H1 (cell line): Measurements from ENCODE around the gene C3orf18. TPM values are rescaled to one million over a fixed set of nuclear protein-coding genes. Genes with fewer than 3 reads are reported as not detected.

ENCODE experiments used
- CTCF ChIA-PET: fragments of 300-600 bp; sonication (Branson Sonifier 250); formaldehyde crosslinking; loops from one replicate; lab custom pipeline; 2021; ENCODE audit not compliant: partially characterized antibody; lab: Charles Lee
- POLR2A ChIA-PET: fragments of 300-600 bp; sonication (Branson Sonifier 250); formaldehyde crosslinking; loops from one replicate; lab custom pipeline; 2021; ENCODE audit warnings: inconsistent platforms; ENCODE audit not compliant: partially characterized antibody; lab: Charles Lee
- DNase-seq, 2 experiments: peaks; one replicate each; pipeline versions ENCODE4 v3.0.0 to v3.0.0-alpha.2; 2010 to 2022; ENCODE audit warnings: low spot score in 2 of 2, low read depth in 1 of 2, mixed read lengths in 1 of 2
- FAIRE-seq: peaks from 2 replicates; lab custom pipeline; 2011; peaks lifted over from hg19 to GRCh38; lab: Jason Lieb, UNC
- H2AFZ ChIP-seq: 2 replicates; pipeline ENCODE4 v1.8.1; 2012; ENCODE audit warnings: low read length, inconsistent platforms
- H2AK5ac ChIP-seq: 2 replicates; pipeline ENCODE4 v1.6.1; 2013; ENCODE audit warnings: low read depth, low read length
- H2BK120ac ChIP-seq: replicated peaks from 2 replicates; pipeline ENCODE3; 2013; ENCODE audit warnings: low read depth, low read length, inconsistent platforms
- H2BK12ac ChIP-seq: 2 replicates; pipeline ENCODE4 v1.6.1; 2013; ENCODE audit warnings: low read depth, low read length
- H2BK15ac ChIP-seq: 2 replicates; pipeline ENCODE4 v1.6.1; 2013; ENCODE audit warnings: low read length
- H2BK20ac ChIP-seq: 2 replicates; pipeline ENCODE4 v1.6.1; 2013; ENCODE audit warnings: low read length
- H2BK5ac ChIP-seq: 2 replicates; pipeline ENCODE4 v1.6.1; 2013; ENCODE audit warnings: low read depth, low read length
- H3K14ac ChIP-seq: 2 replicates; pipeline ENCODE4 v1.6.1; 2013; ENCODE audit warnings: inconsistent platforms; ENCODE audit not compliant: insufficient read length
- H3K18ac ChIP-seq: 2 replicates; pipeline ENCODE4 v1.6.1; 2013; ENCODE audit warnings: low read length; ENCODE audit errors: extremely low read depth
- H3K23ac ChIP-seq: 2 replicates; pipeline ENCODE4 v1.6.1; 2013; ENCODE audit warnings: inconsistent platforms; ENCODE audit not compliant: insufficient read length
- H3K23me2 ChIP-seq: 2 replicates; pipeline ENCODE4 v1.6.1; 2013; ENCODE audit warnings: low read depth, low read length
- H3K27ac ChIP-seq: 2 replicates; pipeline ENCODE4 v1.6.1; 2011; ENCODE audit warnings: low read depth, low read length, inconsistent platforms
- H3K27me3 ChIP-seq, 4 experiments: replicated peaks in 1 of 4; 1 replicate in 1 of 4; 2 replicates in 3 of 4; pipeline versions ENCODE4 v1.6.1 to v1.8.1; 2011 to 2013; ENCODE audit warnings: low read length in 3 of 4, mild to moderate bottlenecking in 3 of 4, inconsistent platforms in 2 of 4, mixed read lengths in 2 of 4, moderate library complexity in 1 of 4; ENCODE audit not compliant: control insufficient read depth in 3 of 4, insufficient read depth in 3 of 4; ENCODE audit errors: extremely low read depth in 1 of 4
- H3K36me3 ChIP-seq, 4 experiments: 2 replicates each; pipeline versions ENCODE4 v1.6.1 to v1.8.1; 2011 to 2013; ENCODE audit warnings: mild to moderate bottlenecking in 4 of 4, low read length in 3 of 4, moderate library complexity in 2 of 4, control low read depth in 1 of 4, inconsistent platforms in 1 of 4; ENCODE audit not compliant: insufficient read depth in 4 of 4, control insufficient read depth in 2 of 4
- H3K4ac ChIP-seq: replicated peaks from 2 replicates; pipeline ENCODE3; 2013; ENCODE audit warnings: low read length, low read depth, mixed read lengths, inconsistent platforms; ENCODE audit not compliant: insufficient read length
- H3K4me1 ChIP-seq, 4 experiments: replicated peaks in 1 of 4; 1 replicate in 1 of 4; 2 replicates in 3 of 4; pipeline versions ENCODE4 v1.6.1 to v1.8.1; 2011 to 2013; ENCODE audit warnings: low read length in 3 of 4, inconsistent platforms in 2 of 4, mixed read lengths in 1 of 4; ENCODE audit not compliant: insufficient read depth in 4 of 4, control insufficient read depth in 3 of 4
- H3K4me2 ChIP-seq, 2 experiments: 2 replicates each; pipeline versions ENCODE4 v1.6.1 to v1.8.1; 2011 to 2013; ENCODE audit warnings: low read depth in 2 of 2, low read length in 2 of 2, control low read depth in 1 of 2, inconsistent platforms in 1 of 2, mild to moderate bottlenecking in 1 of 2; ENCODE audit not compliant: insufficient read depth in 1 of 2
- H3K4me3 ChIP-seq, 4 experiments: fragments of 200-600, 300-600 bp in 1 of 4; sonication (generic), shearing (Covaris generic), sonication (Bioruptor Twin) in 1 of 4; 2 replicates each; pipeline versions ENCODE4 v1.5.1 to v1.8.1; 2011 to 2016; ENCODE audit warnings: low read length in 4 of 4, low read depth in 3 of 4, control low read depth in 2 of 4, inconsistent platforms in 2 of 4, mild to moderate bottlenecking in 2 of 4, mixed read lengths in 1 of 4, moderate library complexity in 1 of 4; ENCODE audit not compliant: insufficient read depth in 2 of 4; ENCODE audit errors: extremely low read depth in 1 of 4
- H3K56ac ChIP-seq: replicated peaks from 2 replicates; pipeline ENCODE3; 2013; ENCODE audit warnings: low read depth, mild to moderate bottlenecking, mixed read lengths, low read length, inconsistent platforms; ENCODE audit not compliant: insufficient read length
- H3K79me1 ChIP-seq: 2 replicates; pipeline ENCODE4 v1.6.1; 2013; ENCODE audit warnings: low read depth, low read length, control low read depth
- H3K79me2 ChIP-seq, 2 experiments: 2 replicates each; pipeline versions ENCODE4 v1.6.1 to v1.8.1; 2012 to 2013; ENCODE audit warnings: low read length in 2 of 2, mild to moderate bottlenecking in 2 of 2, inconsistent platforms in 1 of 2; ENCODE audit not compliant: insufficient read depth in 2 of 2, control insufficient read depth in 1 of 2
- H3K9ac ChIP-seq, 4 experiments: replicated peaks in 1 of 4; 1 replicate in 1 of 4; 2 replicates in 3 of 4; pipeline versions ENCODE4 v1.6.1 to v1.8.1; 2011 to 2013; ENCODE audit warnings: low read depth in 3 of 4, low read length in 3 of 4, control low read depth in 2 of 4, mild to moderate bottlenecking in 2 of 4, moderate library complexity in 2 of 4, inconsistent platforms in 1 of 4; ENCODE audit errors: extremely low read depth in 1 of 4
- H3K9me3 ChIP-seq, 2 experiments: 2 replicates each; pipeline versions ENCODE4 v1.6.1 to v1.8.1; 2012 to 2013; ENCODE audit warnings: mild to moderate bottlenecking in 2 of 2, moderate library complexity in 2 of 2, control low read depth in 1 of 2, inconsistent platforms in 1 of 2, low read depth in 1 of 2, low read length in 1 of 2, mixed read lengths in 1 of 2; ENCODE audit not compliant: insufficient read depth in 2 of 2
- H4K20me1 ChIP-seq, 2 experiments: replicated peaks in 1 of 2; 2 replicates each; pipeline versions ENCODE3 to v1.8.1; 2011 to 2013; ENCODE audit warnings: inconsistent platforms in 2 of 2, low read length in 2 of 2, mild to moderate bottlenecking in 1 of 2; ENCODE audit not compliant: insufficient read depth in 2 of 2, control insufficient read depth in 1 of 2
- H4K5ac ChIP-seq: 2 replicates; pipeline ENCODE4 v1.6.1; 2013; ENCODE audit warnings: low read length, low read depth, mixed read lengths, inconsistent platforms; ENCODE audit not compliant: insufficient read length
- H4K8ac ChIP-seq: 2 replicates; pipeline ENCODE4 v1.8.0; 2013; ENCODE audit warnings: mild to moderate bottlenecking, moderate library complexity, low read length, inconsistent platforms; ENCODE audit not compliant: insufficient read depth; ENCODE audit errors: extremely low read depth
- H4K91ac ChIP-seq: replicated peaks from 2 replicates; pipeline ENCODE3; 2013; ENCODE audit warnings: low read length, mixed read lengths, inconsistent platforms; ENCODE audit not compliant: insufficient read length
- ASH2L ChIP-seq: fragments of 200-600, 300-600 bp; sonication (generic); IDR thresholded peaks from one replicate; pipeline ENCODE4 v1.7.1; 2017; ENCODE audit warnings: low read length
- BCL11A ChIP-seq, 2 experiments: IDR thresholded peaks; one replicate each; pipeline ENCODE4 v1.6.1; 2011; ENCODE audit warnings: low read depth in 2 of 2, low read length in 2 of 2, mild to moderate bottlenecking in 2 of 2
- CBX5 ChIP-seq: fragments of 300-800, 300-1000 bp; sonication (generic); IDR thresholded peaks from 2 replicates; pipeline ENCODE4 v1.7.1; 2016; ENCODE audit warnings: antibody characterized with exemption, low read length, low read depth
- CHD1 ChIP-seq: IDR thresholded peaks from 2 replicates; pipeline ENCODE4 v1.6.1; 2012; ENCODE audit warnings: low read depth, low read length, improper control_type of control experiment
- E2F6 ChIP-seq: IDR thresholded peaks from 2 replicates; pipeline ENCODE4 v1.6.1; 2012; ENCODE audit warnings: inconsistent platforms
- EP300 ChIP-seq, 2 experiments: IDR thresholded peaks; 1 replicate in 1 of 2; 2 replicates in 1 of 2; pipeline ENCODE4 v1.6.1; 2011 to 2012; ENCODE audit warnings: low read depth in 2 of 2, low read length in 2 of 2, mild to moderate bottlenecking in 2 of 2, borderline replicate concordance in 1 of 2, inconsistent platforms in 1 of 2, moderate library complexity in 1 of 2
- JUN ChIP-seq: IDR thresholded peaks from 2 replicates; pipeline ENCODE4 v1.6.1; 2011; ENCODE audit warnings: low read depth, mild to moderate bottlenecking, improper control_type of control experiment, low read length
- POU5F1 ChIP-seq: IDR thresholded peaks from 2 replicates; pipeline ENCODE4 v1.6.1; 2011; ENCODE audit warnings: low read depth, mild to moderate bottlenecking, low read length, moderate library complexity
- SIRT6 ChIP-seq: IDR thresholded peaks from one replicate; pipeline ENCODE4 v1.7.1; 2012; ENCODE audit warnings: low read length, inconsistent platforms
- SIX5 ChIP-seq: IDR thresholded peaks from 2 replicates; pipeline ENCODE4 v1.6.1; 2011; ENCODE audit warnings: mild to moderate bottlenecking, low read depth, low read length
- SP2 ChIP-seq: IDR thresholded peaks from 2 replicates; pipeline ENCODE4 v1.6.1; 2012; ENCODE audit warnings: mild to moderate bottlenecking, low read length, inconsistent platforms
- TCF12 ChIP-seq: IDR thresholded peaks from 2 replicates; pipeline ENCODE4 v1.6.1; 2011; ENCODE audit warnings: low read depth, mild to moderate bottlenecking, low read length
- WGBS, 2 experiments: shearing (Covaris generic) in 1 of 2; methylation state at CpG; one replicate each; pipeline versions ENCODE4 v1.1.6 to v1.1.7; 2013 to 2015; ENCODE audit warnings: low lambda C conversion rate in 2 of 2, mixed read lengths in 2 of 2, inconsistent platforms in 1 of 2, low coverage in 1 of 2, missing lambda C conversion rate in 1 of 2; ENCODE audit not compliant: insufficient replicate concordance in 2 of 2, insufficient coverage in 1 of 2, insufficient read length in 1 of 2; ENCODE audit errors: extremely low coverage in 1 of 2, missing lambda C conversion rate in 1 of 2; 5-methylcytosine and 5-hydroxymethylcytosine counted together
- polyA plus RNA-seq, 7 experiments: library from polyadenylated mRNA; depleted of rRNA in 3 of 7; stranded (reverse) in 5 of 7; unstranded in 2 of 7; fragments of >200 nt in 5 of 7; fragments of 200-250 nt in 2 of 7; gene quantifications; 1 replicate in 5 of 7; 2 replicates in 1 of 7; 4 replicates in 1 of 7; pipeline versions ENCODE4 v1.2.1 to v1.2.3, GENCODE V29; 2011 to 2013; ENCODE audit warnings: missing spikeins in 2 of 7, mixed read lengths in 2 of 7
- total RNA-seq: library from RNA; stranded (reverse); fragmentation: NEBNext Ultra II Directional; extraction: Animal tissue kit (Norgen Biotek cat#: 25700); gene quantifications from 2 replicates; pipeline ENCODE4 v1.2.1, GENCODE V29; 2021

Gene C3orf18
- total and polyA plus RNA-seq, 2 of the 8 experiments (the other 6 are each of a cell fraction or from before 2014, with no cell fraction given), result 7.5 to 15.0 TPM

- Histone ChIP-seq H3K4me3 (no peak overlapping the region), H4K8ac (no peak overlapping the region), H4K20me1 (peaks cover 0 to 2% of the 10 kb centered on the region in 2 experiments), H2BK15ac (no peak overlapping the region), H3K9me3 (no peaks in the 10 kb centered on the region), H2AK5ac (no peak overlapping the region), H3K79me1 (no peaks in the 10 kb centered on the region), H3K14ac (no peak overlapping the region), H3K27ac (no peak overlapping the region), H4K91ac (no peak overlapping the region), H3K23me2 (no peaks in the 10 kb centered on the region), H4K5ac (no peak overlapping the region), H3K9ac (no peak overlapping the region), H3K79me2 (no peaks in the 10 kb centered on the region), H2BK120ac (no peak overlapping the region), H2BK20ac (no peak overlapping the region), H3K27me3 (peaks cover 0 to 2% (median 0%) of the 10 kb centered on the region in 4 experiments; a peak in 1 of 7 replicates), H3K4me2 (no peak overlapping the region), H3K18ac (no peak overlapping the region), H3K23ac (no peak overlapping the region), H3K56ac (no peak overlapping the region), H2BK5ac (no peak overlapping the region), H2BK12ac (no peak overlapping the region), H2AFZ (no peak overlapping the region), H3K36me3 (no peaks in the 10 kb centered on the region), H3K4me1 (no peaks in the 10 kb centered on the region), H3K4ac (no peak overlapping the region)
- CTCF ChIA-PET, result interaction anchor here (0.6 to 11.1 kb wide), 10 partner anchors 10 to 799 kb away, joined by 3 to 233 read pairs (median 4); partner anchors contain the start of genes CISH, HEMK1 and MAPKAPK3
- DNase-seq, result no peak
- FAIRE-seq, result no peak
- WGBS, 2 experiments, result 85% methylated on average over 17 of the region's 17 CpGs; no CpG with 5 or more reads in 1 of the 2 experiments
- POLR2A ChIA-PET, result interaction anchor here (0.6 to 3.1 kb wide), 9 partner anchors 8 to 365 kb away, joined by 3 to 9 read pairs (median 3); partner anchors contain the start of gene MAPKAPK3
- TF ChIP-seq BCL11A (IDR thresholded peaks at IDR 0.05; ENCODE audit: low read depth in 2 of 2, low read length in 2 of 2), result no peak
- TF ChIP-seq JUN, result no peak
- no peak for TF ChIP-seq CHD1
- TF ChIP-seq ASH2L, result no peak
- TF ChIP-seq E2F6, result no peak
- no peak for TF ChIP-seq EP300 (IDR thresholded peaks at IDR 0.05; ENCODE audit: borderline replicate concordance in 1 of 2, low read depth in 2 of 2, low read length in 2 of 2)
- no peak for TF ChIP-seq SIRT6
- no peak for TF ChIP-seq SP2
- TF ChIP-seq CBX5, result no peak
- no peak for TF ChIP-seq SIX5
- no peak for TF ChIP-seq TCF12
- no peak for TF ChIP-seq POU5F1
These were observed 20.5 kb upstream of the C3orf18 start for GRCh38 chr3:50587806-50588758.
